T-helper 1 cell treated with Interleukin-12 subunit alpha and Interleukin-12 subunit beta and Interleukin-4 antibody, amounts not matched to agents 30 μg/mL and 1 μg/mL, for 36 hours (primary cell): ENCODE measurements around the gene GAB3.
"Not testable (repeated sequence)": the region's sequence is repeated elsewhere in the genome, so short reads cannot be mapped to it uniquely, and the experiment has no call there.

Experiments used
- H3K27ac Mint-ChIP-seq: one replicate; pipeline ENCODE4 v1.8.0; 2021; ENCODE audit warnings: mild to moderate bottlenecking, mixed read lengths
- H3K27me3 Mint-ChIP-seq: one replicate; pipeline ENCODE4 v1.8.0; 2021; ENCODE audit warnings: low read depth, mixed read lengths
- H3K36me3 Mint-ChIP-seq: one replicate; pipeline ENCODE4 v1.8.0; 2021; ENCODE audit warnings: low read depth, mixed read lengths
- H3K4me1 Mint-ChIP-seq: one replicate; pipeline ENCODE4 v1.8.0; 2021; ENCODE audit warnings: low read depth, mixed read lengths
- H3K4me3 Mint-ChIP-seq: one replicate; pipeline ENCODE4 v1.8.0; 2021; ENCODE audit warnings: mild to moderate bottlenecking, moderate library complexity, mixed read lengths
- H3K9me3 Mint-ChIP-seq: one replicate; pipeline ENCODE4 v1.8.0; 2021; ENCODE audit warnings: mixed read lengths

Gene GAB3

DNA sequence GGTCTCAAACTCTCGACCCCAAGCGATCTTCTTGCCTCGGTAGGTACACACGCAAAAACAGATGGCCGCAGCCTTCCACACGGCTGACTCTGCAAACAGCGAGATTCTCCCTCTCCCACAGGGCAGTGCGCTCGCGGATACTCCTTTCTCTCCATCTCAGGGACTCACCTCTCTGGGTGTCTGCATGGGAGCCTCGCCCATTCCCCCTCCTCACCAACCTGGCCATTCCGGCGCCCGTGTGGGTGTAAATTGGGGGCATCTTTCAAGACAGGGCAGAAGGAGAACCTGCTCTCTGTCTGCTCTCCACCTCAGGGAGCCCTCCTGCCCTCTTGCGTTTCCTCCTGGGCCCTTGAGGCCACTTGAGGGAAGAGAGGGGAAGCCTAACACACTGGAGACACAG is 101.9 kb downstream of the GAB3 start:
- H3K36me3 Mint-ChIP-seq = no peaks in the 10 kb centered on the region
- H3K9me3 Mint-ChIP-seq = no peaks in the 10 kb centered on the region
- no peak overlapping the region for H3K27ac Mint-ChIP-seq
- H3K27me3 Mint-ChIP-seq = no peaks in the 10 kb centered on the region
- H3K4me1 Mint-ChIP-seq = no peaks in the 10 kb centered on the region
- H3K4me3 Mint-ChIP-seq = no peak overlapping the region

DNA sequence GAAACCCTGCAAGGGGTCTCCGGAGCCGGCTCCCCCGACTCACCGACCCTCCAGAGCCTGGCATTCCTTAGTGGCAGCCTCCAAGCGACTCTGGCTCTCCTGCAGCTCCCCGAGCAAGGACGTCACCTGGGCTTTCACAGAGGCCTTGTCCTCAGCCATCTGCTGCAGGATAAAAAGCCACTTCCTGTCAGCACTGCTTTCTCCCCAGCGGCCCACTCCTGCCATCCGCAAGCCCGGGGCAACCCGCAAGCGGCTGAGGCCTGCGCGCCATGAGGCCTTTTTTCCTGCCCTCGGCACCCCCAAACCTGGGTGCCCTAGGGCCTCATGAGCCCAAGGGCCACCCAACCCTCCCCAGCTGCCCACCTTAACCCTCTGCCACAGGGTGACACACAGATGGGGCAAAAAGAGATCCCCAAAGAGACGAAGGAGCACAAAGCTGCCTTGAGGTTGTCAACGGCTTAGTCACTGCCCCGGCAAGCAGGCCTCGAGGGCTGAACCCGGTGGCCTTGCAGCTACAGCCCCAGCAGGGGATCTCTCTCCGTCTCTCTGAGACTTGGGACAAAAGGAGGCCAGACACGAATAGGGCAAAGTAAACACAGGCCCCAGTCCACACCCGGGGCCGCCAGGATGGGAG is 105.0 kb downstream of the GAB3 start:
- not testable (repeated sequence) for H3K4me1 Mint-ChIP-seq, H3K4me3 Mint-ChIP-seq, H3K27ac Mint-ChIP-seq, H3K27me3 Mint-ChIP-seq, H3K9me3 Mint-ChIP-seq, H3K36me3 Mint-ChIP-seq

- not testable (repeated sequence) for H3K36me3 Mint-ChIP-seq, H3K4me1 Mint-ChIP-seq, H3K4me3 Mint-ChIP-seq, H3K9me3 Mint-ChIP-seq, H3K27ac Mint-ChIP-seq, H3K27me3 Mint-ChIP-seq
These were observed 107.2 kb downstream of the GAB3 start for GRCh38 chrX:154643708-154644107.

GRCh38 chrX:154641740-154642139 is 109.1 kb downstream of the GAB3 start:
- H3K27me3 Mint-ChIP-seq, H3K27ac Mint-ChIP-seq, H3K9me3 Mint-ChIP-seq, H3K4me3 Mint-ChIP-seq, H3K36me3 Mint-ChIP-seq, H3K4me1 Mint-ChIP-seq: not testable (repeated sequence)

GRCh38 chrX:154633661-154634060 is 117.2 kb downstream of the GAB3 start:
- not testable (repeated sequence) for H3K4me3 Mint-ChIP-seq, H3K27ac Mint-ChIP-seq, H3K9me3 Mint-ChIP-seq, H3K36me3 Mint-ChIP-seq, H3K27me3 Mint-ChIP-seq, H3K4me1 Mint-ChIP-seq

DNA sequence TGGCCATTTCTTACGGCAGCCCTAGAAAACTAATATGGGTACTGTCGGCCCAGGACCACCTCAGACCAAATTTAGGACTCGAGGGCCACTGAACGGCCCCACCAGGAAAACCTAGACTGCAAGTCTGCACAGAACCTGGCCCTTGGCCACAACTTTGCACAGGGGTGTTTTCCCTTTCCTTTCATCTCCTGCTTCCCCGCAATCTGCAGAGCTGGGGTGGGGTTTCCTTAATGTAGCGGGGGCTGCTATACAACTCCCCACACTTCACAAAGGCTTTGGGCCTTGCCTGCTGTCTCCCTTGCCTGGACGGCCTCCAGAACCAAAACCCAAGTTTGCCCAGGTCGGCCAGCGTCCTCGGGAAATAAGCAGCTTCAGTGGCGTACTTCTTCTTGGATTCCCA is 119.9 kb downstream of the GAB3 start:
- H3K36me3 Mint-ChIP-seq, H3K27ac Mint-ChIP-seq, H3K27me3 Mint-ChIP-seq, H3K4me1 Mint-ChIP-seq, H3K9me3 Mint-ChIP-seq, H3K4me3 Mint-ChIP-seq: not testable (repeated sequence)

DNA sequence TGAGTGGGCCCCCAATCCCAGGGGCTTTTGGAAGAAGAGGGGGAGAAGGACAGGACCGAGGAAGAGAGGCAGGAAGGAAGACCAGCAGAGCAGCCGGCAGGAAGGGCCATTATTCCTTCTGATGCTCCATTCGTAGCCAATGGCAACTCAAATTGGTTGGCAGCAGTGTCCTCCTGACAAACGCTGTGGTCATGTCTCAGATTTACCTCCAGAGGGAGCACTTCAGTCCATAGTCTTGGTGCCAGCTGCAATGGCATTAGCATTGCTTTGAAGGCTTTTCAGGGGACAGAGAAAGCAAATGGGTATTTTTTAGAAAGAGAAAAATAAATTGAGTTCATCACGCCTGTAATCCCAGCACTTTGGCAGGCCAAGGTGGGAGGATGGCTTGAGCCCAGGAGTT is 121.9 kb downstream of the GAB3 start:
- not testable (repeated sequence) for H3K27me3 Mint-ChIP-seq, H3K27ac Mint-ChIP-seq, H3K9me3 Mint-ChIP-seq, H3K4me3 Mint-ChIP-seq, H3K36me3 Mint-ChIP-seq, H3K4me1 Mint-ChIP-seq
